Hepatocyte (in vitro differentiated cells): Measurements from ENCODE around the gene LSM5.

ENCODE experiments used
- CTCF ChIP-seq: fragments of 200-600 bp; sonication (generic); IDR thresholded peaks from 2 replicates; pipeline ENCODE4 v1.5.1; 2016; ENCODE audit warnings: antibody characterized with exemption, mild to moderate bottlenecking; ENCODE audit not compliant: poor library complexity
- EZH2phosphoT487 ChIP-seq: fragments of 200-600 bp; sonication (generic); IDR thresholded peaks from one replicate; pipeline ENCODE4 v1.6.1; 2018; ENCODE audit warnings: antibody characterized with exemption, mild to moderate bottlenecking, low read depth, moderate library complexity; ENCODE audit not compliant: unreplicated experiment, severe bottlenecking

- TF ChIP-seq CTCF (no peak), EZH2phosphoT487 (no peak)
Measured at GRCh38 chr7:32531402-32531801, 41.2 kb upstream of the LSM5 start.
